Keratinocyte (primary cell): Measurements from ENCODE around the gene PRSS48.

Experiments
- CTCF ChIP-seq, 3 experiments: IDR thresholded peaks in 1 of 3; conservative IDR thresholded peaks in 1 of 3; optimal IDR thresholded peaks in 1 of 3; 2 replicates in 2 of 3; 3 replicates in 1 of 3; pipeline versions ENCODE3 to v1.5.1; 2011; ENCODE audit warnings: low read length in 3 of 3, mild to moderate bottlenecking in 3 of 3, moderate library complexity in 2 of 3, control low read depth in 1 of 3, inconsistent platforms in 1 of 3; ENCODE audit not compliant: insufficient read depth in 2 of 3; ENCODE audit errors: extremely low read depth in 1 of 3
- EZH2 ChIP-seq: IDR thresholded peaks from one replicate; pipeline ENCODE4 v1.6.1; 2012; ENCODE audit warnings: inconsistent platforms, mild to moderate bottlenecking, low read length, moderate library complexity

- TF ChIP-seq EZH2 = no peak
- no peak for TF ChIP-seq CTCF (optimal IDR thresholded peaks at IDR 0.05 in 1 of 3, IDR thresholded peaks at IDR 0.05 in 1 of 3, conservative IDR thresholded peaks at IDR 0.05 in 1 of 3; ENCODE audit: extremely low read depth in 1 of 3, insufficient read depth in 2 of 3, low read length in 3 of 3)
These were observed 48.9 kb downstream of the PRSS48 start for GRCh38 chr4:151325949-151326246.
